ENCODE results near the gene MYOZ3. TPM values are rescaled to one million over a fixed set of nuclear protein-coding genes. Genes with fewer than 3 reads are reported as not detected.

Gene MYOZ3
- total and polyA plus RNA-seq, 2 of the 8 experiments (the other 6 are each of a cell fraction or from before 2014, with no cell fraction given), result 9.6 to 19.1 TPM

DNA sequence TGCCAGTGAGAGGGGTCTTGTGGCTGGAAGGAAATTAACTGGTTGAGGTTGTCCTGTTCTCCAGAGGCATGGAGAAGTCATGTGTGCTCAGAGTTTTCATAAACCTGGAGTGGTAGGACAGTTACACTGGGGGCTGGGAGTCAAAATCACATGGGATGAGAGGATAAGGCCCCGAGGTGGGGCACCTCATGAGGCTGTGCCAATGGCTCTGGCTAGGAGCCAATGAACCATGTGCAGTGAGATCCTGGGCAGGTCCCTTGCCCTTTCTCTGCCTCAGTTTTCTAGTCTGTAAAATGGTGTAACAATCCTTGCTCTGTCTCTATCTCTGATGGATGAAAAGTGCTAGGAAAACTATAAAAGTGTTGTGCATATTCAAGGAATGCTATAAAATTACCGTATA is 27.6 kb upstream of the MYOZ3 start (continued):
- TF ChIP-seq, protein P1, sequence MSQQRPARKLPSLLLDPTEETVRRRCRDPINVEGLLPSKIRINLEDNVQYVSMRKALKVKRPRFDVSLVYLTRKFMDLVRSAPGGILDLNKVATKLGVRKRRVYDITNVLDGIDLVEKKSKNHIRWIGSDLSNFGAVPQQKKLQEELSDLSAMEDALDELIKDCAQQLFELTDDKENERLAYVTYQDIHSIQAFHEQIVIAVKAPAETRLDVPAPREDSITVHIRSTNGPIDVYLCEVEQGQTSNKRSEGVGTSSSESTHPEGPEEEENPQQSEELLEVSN (IDR thresholded peaks at IDR 0.05), result no peak
- TF ChIP-seq, protein P2, sequence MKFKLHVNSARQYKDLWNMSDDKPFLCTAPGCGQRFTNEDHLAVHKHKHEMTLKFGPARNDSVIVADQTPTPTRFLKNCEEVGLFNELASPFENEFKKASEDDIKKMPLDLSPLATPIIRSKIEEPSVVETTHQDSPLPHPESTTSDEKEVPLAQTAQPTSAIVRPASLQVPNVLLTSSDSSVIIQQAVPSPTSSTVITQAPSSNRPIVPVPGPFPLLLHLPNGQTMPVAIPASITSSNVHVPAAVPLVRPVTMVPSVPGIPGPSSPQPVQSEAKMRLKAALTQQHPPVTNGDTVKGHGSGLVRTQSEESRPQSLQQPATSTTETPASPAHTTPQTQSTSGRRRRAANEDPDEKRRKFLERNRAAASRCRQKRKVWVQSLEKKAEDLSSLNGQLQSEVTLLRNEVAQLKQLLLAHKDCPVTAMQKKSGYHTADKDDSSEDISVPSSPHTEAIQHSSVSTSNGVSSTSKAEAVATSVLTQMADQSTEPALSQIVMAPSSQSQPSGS (IDR thresholded peaks at IDR 0.05; ENCODE audit: low read length), result no peak
- no peak for TF ChIP-seq JUN (IDR thresholded peaks at IDR 0.05; ENCODE audit: low read depth, low read length)
